AG10803 (cell line): ENCODE data around the gene ZNF275.

Experiments used
- DNase-seq: peaks from one replicate; pipeline ENCODE4 v3.0.0; 2010; ENCODE audit warnings: low read depth
- H3K4me3 ChIP-seq: 2 replicates; pipeline ENCODE4 v1.5.1; 2011; ENCODE audit warnings: mild to moderate bottlenecking, low read length, control low read depth
- TF ChIP-seq, protein P1 (sequence below): conservative IDR thresholded peaks from 2 replicates; pipeline ENCODE4 v1.5.1; 2011; ENCODE audit warnings: mild to moderate bottlenecking, low read length, control low read depth, inconsistent platforms

ZNF275 gene

DNA sequence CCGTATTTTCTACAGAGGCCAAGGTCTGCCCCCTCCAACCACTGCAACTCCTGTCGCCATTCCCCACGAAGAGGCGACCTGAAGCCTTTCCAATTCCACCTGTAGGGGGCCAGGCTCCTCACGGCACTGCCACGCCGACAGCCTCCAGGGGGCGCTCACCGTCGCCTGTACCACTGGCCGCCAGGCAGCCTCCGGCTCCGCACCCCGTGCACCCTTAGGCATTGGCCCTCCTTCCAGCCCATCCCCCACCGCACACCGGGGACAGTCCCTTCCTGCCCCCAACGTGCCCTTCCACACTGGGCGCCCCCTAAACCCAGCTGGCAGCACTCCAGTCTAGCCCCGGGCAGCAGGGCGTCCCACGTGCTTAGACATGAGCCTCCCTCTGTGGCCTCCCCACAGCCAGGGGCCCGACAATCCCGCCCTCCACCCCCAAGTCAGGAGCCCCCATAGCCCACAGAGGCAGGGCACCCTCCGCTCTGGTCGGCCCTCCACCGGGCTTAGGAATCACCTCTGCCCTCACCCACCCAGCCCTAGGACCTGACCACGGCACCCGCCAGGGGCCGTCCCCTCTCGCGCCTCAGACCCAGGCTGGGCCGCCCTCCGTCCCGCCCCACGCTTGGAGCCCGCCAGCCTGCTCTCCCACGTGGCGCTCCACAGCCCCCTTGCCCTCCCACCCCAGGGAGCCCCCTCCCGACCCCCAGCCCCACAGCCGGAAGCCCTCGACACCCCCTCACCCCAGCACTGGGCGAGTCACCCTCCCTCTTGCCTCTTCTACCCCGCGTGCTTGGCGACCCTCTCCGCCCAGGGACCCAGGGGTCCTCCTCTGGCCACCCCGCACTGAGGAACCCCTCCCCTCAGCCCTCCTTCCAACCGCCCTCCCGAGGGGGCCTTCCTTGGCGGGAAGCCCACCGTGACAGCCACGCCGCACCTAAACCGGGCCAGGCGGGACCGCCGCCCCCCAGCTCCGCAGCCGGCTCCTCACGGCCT, 66.5 kb downstream of the ZNF275 start:
- no peak for DNase-seq
- TF ChIP-seq, protein P1, sequence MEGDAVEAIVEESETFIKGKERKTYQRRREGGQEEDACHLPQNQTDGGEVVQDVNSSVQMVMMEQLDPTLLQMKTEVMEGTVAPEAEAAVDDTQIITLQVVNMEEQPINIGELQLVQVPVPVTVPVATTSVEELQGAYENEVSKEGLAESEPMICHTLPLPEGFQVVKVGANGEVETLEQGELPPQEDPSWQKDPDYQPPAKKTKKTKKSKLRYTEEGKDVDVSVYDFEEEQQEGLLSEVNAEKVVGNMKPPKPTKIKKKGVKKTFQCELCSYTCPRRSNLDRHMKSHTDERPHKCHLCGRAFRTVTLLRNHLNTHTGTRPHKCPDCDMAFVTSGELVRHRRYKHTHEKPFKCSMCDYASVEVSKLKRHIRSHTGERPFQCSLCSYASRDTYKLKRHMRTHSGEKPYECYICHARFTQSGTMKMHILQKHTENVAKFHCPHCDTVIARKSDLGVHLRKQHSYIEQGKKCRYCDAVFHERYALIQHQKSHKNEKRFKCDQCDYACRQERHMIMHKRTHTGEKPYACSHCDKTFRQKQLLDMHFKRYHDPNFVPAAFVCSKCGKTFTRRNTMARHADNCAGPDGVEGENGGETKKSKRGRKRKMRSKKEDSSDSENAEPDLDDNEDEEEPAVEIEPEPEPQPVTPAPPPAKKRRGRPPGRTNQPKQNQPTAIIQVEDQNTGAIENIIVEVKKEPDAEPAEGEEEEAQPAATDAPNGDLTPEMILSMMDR, result peak; percentile 52
- no peak overlapping the region for H3K4me3 ChIP-seq

DNA sequence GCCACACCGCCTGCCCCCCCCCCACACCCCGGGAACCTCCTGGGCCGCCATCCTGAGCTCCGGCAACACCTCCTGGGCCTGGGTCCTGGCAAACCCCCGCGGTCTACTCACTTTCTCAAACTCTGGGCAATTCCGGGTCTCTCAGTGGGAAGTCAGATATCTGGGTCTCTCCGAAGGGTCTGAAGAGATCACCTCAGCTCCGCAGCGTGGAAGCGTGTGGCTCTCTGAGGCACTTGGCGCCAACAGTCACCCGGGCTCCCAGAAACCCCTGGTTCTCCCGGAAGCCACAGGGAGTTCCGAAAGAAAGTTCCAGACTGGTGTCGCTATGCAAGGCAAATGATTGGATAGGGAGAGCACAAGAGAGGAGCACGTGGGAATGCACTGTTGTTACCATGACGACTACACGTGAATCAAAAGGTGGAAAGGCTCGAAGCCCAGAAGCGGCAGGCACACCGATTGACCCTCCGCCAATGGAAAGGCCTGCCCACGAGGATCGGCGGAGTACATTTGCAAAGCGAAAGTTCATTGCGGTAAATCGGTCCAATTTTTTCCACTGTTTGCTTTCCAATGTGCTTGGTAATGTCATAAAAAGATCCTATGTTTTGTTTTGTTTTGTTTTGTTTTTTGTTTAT, 67.3 kb downstream of the ZNF275 start, which contains the start of gene PNMA6E:
Gene PNMA6E (minus strand): TSS at position 218 of the 632 bp plus-strand sequence. CDS start 2,501 bp downstream, outside the sequence.
- TF ChIP-seq, protein P1, result no peak
- no peak for DNase-seq
- no peak within 1 kb of the TSS for H3K4me3 ChIP-seq
